HG03575 (cell line): Measurements from ENCODE around the gene MACF1.
"Not testable (repeated sequence)": the region's sequence is repeated elsewhere in the genome, so short reads cannot be mapped to it uniquely, and the experiment has no call there.

Experiments
- ATAC-seq: cut with Tn5 transposase; IDR thresholded peaks from one replicate; pipeline ENCODE4 v1.9.1; 2021; ENCODE audit not compliant: unreplicated experiment, insufficient number of reproducible peaks, low FRiP score; ENCODE audit errors: extremely low read depth

The MACF1 gene

GRCh38 chr1:39204441-39205081 lies at the start of gene MACF1:
Gene MACF1 (plus strand): TSS chr1:39204695. CDS start chr1:39205023, 328 bp downstream.
- no peak for ATAC-seq

GRCh38 chr1:39157304-39157703 lies 47.2 kb upstream of the MACF1 start:
- ATAC-seq: no peak

GRCh38 chr1:39158327-39159086 lies 46.0 kb upstream of the MACF1 start:
- ATAC-seq: no peak

- ATAC-seq: no peak
Measured at GRCh38 chr1:39159224-39160036, 45.1 kb upstream of the MACF1 start.

GRCh38 chr1:39160703-39161102 lies 43.8 kb upstream of the MACF1 start:
- ATAC-seq: no peak

- not testable (repeated sequence) for ATAC-seq
Measured at GRCh38 chr1:39161811-39162210, 42.7 kb upstream of the MACF1 start.

- ATAC-seq: no peak
Measured at GRCh38 chr1:39163469-39163868, 41.0 kb upstream of the MACF1 start.

- no peak for ATAC-seq
Measured at GRCh38 chr1:39164256-39164655, 40.2 kb upstream of the MACF1 start.

- no peak for ATAC-seq
Measured at GRCh38 chr1:39165049-39165448, 39.4 kb upstream of the MACF1 start.

- no peak for ATAC-seq
Measured at GRCh38 chr1:39165488-39165887, 39.0 kb upstream of the MACF1 start.

GRCh38 chr1:39167632-39168209 lies 36.8 kb upstream of the MACF1 start:
- no peak for ATAC-seq

- ATAC-seq: no peak
Measured at GRCh38 chr1:39168301-39169080, 36.0 kb upstream of the MACF1 start.

- ATAC-seq: no peak
Measured at GRCh38 chr1:39170731-39171667, 33.5 kb upstream of the MACF1 start.

GRCh38 chr1:39173119-39173994 lies 31.1 kb upstream of the MACF1 start:
- ATAC-seq: no peak

GRCh38 chr1:39173995-39174380 lies 30.5 kb upstream of the MACF1 start:
- no peak for ATAC-seq

GRCh38 chr1:39174390-39175081 lies 30.0 kb upstream of the MACF1 start:
- no peak for ATAC-seq
